Dermis lymphatic vessel endothelial cell (primary cell): ENCODE measurements around the gene ZFP36L1. TPM values are rescaled to one million over a fixed set of nuclear protein-coding genes. Genes with fewer than 3 reads are reported as not detected.

Experiments
- total RNA-seq: library from RNA; depleted of rRNA; stranded (reverse); fragments of >200 nt; gene quantifications from 2 replicates; pipeline ENCODE4 v1.2.1, GENCODE V29; 2014

ZFP36L1 gene
- 12.2 and 15.2 TPM in 2 replicates for total RNA-seq

GRCh38 chr14:68792979-68793733 lies at the start of gene ZFP36L1:
Gene ZFP36L1 (minus strand): TSS chr14:68793067. CDS start chr14:68792938, 129 bp downstream.

Other genes starting within 250 kb of the ZFP36L1 start
- 164 and 213 TPM in 2 replicates for gene ACTN1, start 186.2 kb upstream of the ZFP36L1 start, total RNA-seq